Fibroblast of lung (primary cell): Measurements from ENCODE around the gene DUXB.

ENCODE experiments used
- CTCF ChIP-seq, 2 donors: IDR thresholded peaks in 1 of 2; conservative IDR thresholded peaks in 1 of 2; 1 replicate in 1 of 2; 2 replicates in 1 of 2; pipeline ENCODE4 v1.5.1; 2011 to 2012; ENCODE audit warnings: low read length in 2 of 2, control low read depth in 1 of 2, inconsistent platforms in 1 of 2, low read depth in 1 of 2, mild to moderate bottlenecking in 1 of 2
- EZH2 ChIP-seq: IDR thresholded peaks from 2 replicates; pipeline ENCODE4 v1.5.1; 2012; ENCODE audit warnings: low read length, control low read depth, mild to moderate bottlenecking; ENCODE audit errors: missing control alignments

- TF ChIP-seq CTCF (conservative IDR thresholded peaks at IDR 0.05 in 1 of 2, IDR thresholded peaks at IDR 0.05 in 1 of 2; ENCODE audit: low read depth in 1 of 2, low read length in 2 of 2) (no peak), EZH2 (no peak)
These were observed 33.8 kb downstream of the DUXB start for GRCh38 chr16:75667503-75667902.
